ENCODE data around the gene WDR11. TPM values are rescaled to one million over a fixed set of nuclear protein-coding genes. Genes with fewer than 3 reads are reported as not detected.
A peak's percentile ranks its signal among the peaks of the same experiment; 100 is the strongest.
"Not testable (repeated sequence)": the region's sequence is repeated elsewhere in the genome, so short reads cannot be mapped to it uniquely, and the experiment has no call there.

The WDR11 gene
- polyA plus RNA-seq, 1 donor = 29.4 TPM

- DNase-seq (ENCODE audit: low read depth) = no peak
Observed at GRCh38 chr10:120841522-120842189, 9.5 kb upstream of the WDR11 start.

GRCh38 chr10:120854388-120854787 lies 3.2 kb downstream of the WDR11 start:
- DNase-seq (ENCODE audit: low read depth) = no peak

- no peak for DNase-seq (ENCODE audit: low read depth)
Observed at GRCh38 chr10:120861178-120861855, 10.2 kb downstream of the WDR11 start.

GRCh38 chr10:120873741-120874140 lies 22.6 kb downstream of the WDR11 start:
- DNase-seq (ENCODE audit: low read depth) = no peak

GRCh38 chr10:120883071-120883470 lies 31.9 kb downstream of the WDR11 start:
- no peak for DNase-seq (ENCODE audit: low read depth)

GRCh38 chr10:120887482-120887881 lies 36.3 kb downstream of the WDR11 start:
- no peak for DNase-seq (ENCODE audit: low read depth)

- DNase-seq (ENCODE audit: low read depth) = no peak
Observed at GRCh38 chr10:120891365-120891764, 40.2 kb downstream of the WDR11 start.

GRCh38 chr10:120894556-120894955 lies 43.4 kb downstream of the WDR11 start:
- DNase-seq (ENCODE audit: low read depth) = no peak

- DNase-seq (ENCODE audit: low read depth) = no peak
Observed at GRCh38 chr10:120897343-120897742, 46.2 kb downstream of the WDR11 start.

GRCh38 chr10:120905268-120905667 lies 54.1 kb downstream of the WDR11 start:
- no peak for DNase-seq (ENCODE audit: low read depth)

- DNase-seq (ENCODE audit: low read depth) = no peak
Observed at GRCh38 chr10:120917521-120918250, 66.5 kb downstream of the WDR11 start.

GRCh38 chr10:120923886-120924285 lies 72.7 kb downstream of the WDR11 start:
- not testable (repeated sequence) for DNase-seq (ENCODE audit: low read depth)

- DNase-seq (ENCODE audit: low read depth) = no peak
Observed at GRCh38 chr10:120926611-120927010, 75.4 kb downstream of the WDR11 start.

- no peak for DNase-seq (ENCODE audit: low read depth)
Observed at GRCh38 chr10:120927352-120927751, 76.2 kb downstream of the WDR11 start.

GRCh38 chr10:120929166-120929565 lies 78.0 kb downstream of the WDR11 start:
- DNase-seq (ENCODE audit: low read depth) = no peak

GRCh38 chr10:120931423-120931822 lies 80.3 kb downstream of the WDR11 start:
- DNase-seq (ENCODE audit: low read depth) = peak; percentile 4

GRCh38 chr10:120931999-120932398 lies 80.8 kb downstream of the WDR11 start:
- no peak for DNase-seq (ENCODE audit: low read depth)

GRCh38 chr10:120938822-120939221 lies 87.7 kb downstream of the WDR11 start:
- DNase-seq (ENCODE audit: low read depth) = no peak

GRCh38 chr10:120940299-120940900 lies 89.2 kb downstream of the WDR11 start:
- DNase-seq (ENCODE audit: low read depth) = no peak

- no peak for DNase-seq (ENCODE audit: low read depth)
Observed at GRCh38 chr10:120941501-120941900, 90.3 kb downstream of the WDR11 start.

- DNase-seq (ENCODE audit: low read depth) = peak; percentile 24
Observed at GRCh38 chr10:120942806-120943413, 91.7 kb downstream of the WDR11 start.

- no peak for DNase-seq (ENCODE audit: low read depth)
Observed at GRCh38 chr10:120943542-120943941, 92.4 kb downstream of the WDR11 start.
